CD4-positive, alpha-beta memory T cell (primary cell): Measurements from ENCODE around the gene ATP13A3. TPM values are rescaled to one million over a fixed set of nuclear protein-coding genes. Genes with fewer than 3 reads are reported as not detected.

Experiments
- CTCF ChIA-PET: fragments of 350-600 bp; sonication (Branson Sonifier 250); formaldehyde crosslinking; loops from one replicate; lab custom pipeline; 2021; ENCODE audit warnings: inconsistent platforms; ENCODE audit not compliant: partially characterized antibody; lab: Charles Lee
- POLR2A ChIA-PET: fragments of 350-600 bp; sonication (Branson Sonifier 250); formaldehyde crosslinking; loops from one replicate; lab custom pipeline; 2021; ENCODE audit not compliant: partially characterized antibody; lab: Charles Lee
- DNase-seq, 5 donors: peaks; one replicate each; pipeline versions ENCODE4 v3.0.0 to v3.0.0-alpha.2; 2020 to 2022; ENCODE audit warnings: mixed read lengths in 1 of 5
- H3K27ac ChIP-seq: one replicate; pipeline ENCODE4 v1.7.0; 2013; ENCODE audit warnings: low read depth, low read length
- H3K27me3 ChIP-seq: 2 replicates; pipeline ENCODE4 v1.7.0; 2013; ENCODE audit warnings: mild to moderate bottlenecking, low read length, moderate library complexity; ENCODE audit not compliant: insufficient read depth
- H3K36me3 ChIP-seq: 2 replicates; pipeline ENCODE4 v1.7.0; 2013; ENCODE audit warnings: mild to moderate bottlenecking, low read length, moderate library complexity; ENCODE audit not compliant: insufficient read depth
- H3K4me1 ChIP-seq: 2 replicates; pipeline ENCODE4 v1.7.0; 2013; ENCODE audit warnings: mild to moderate bottlenecking, low read length, moderate library complexity; ENCODE audit not compliant: insufficient read depth
- H3K4me3 ChIP-seq, 2 donors: one replicate each; pipeline ENCODE4 v1.7.0; 2013; ENCODE audit warnings: low read length in 2 of 2, mild to moderate bottlenecking in 1 of 2
- H3K9me3 ChIP-seq, 2 donors: one replicate each; pipeline ENCODE4 v1.7.0; 2013; ENCODE audit warnings: low read length in 2 of 2, control low read depth in 1 of 2; ENCODE audit not compliant: control insufficient read depth in 1 of 2
- H3K27ac Mint-ChIP-seq, 7 donors: one replicate each; pipeline ENCODE4 v1.8.0; 2020 to 2021; ENCODE audit warnings: mixed read lengths in 7 of 7, mild to moderate bottlenecking in 6 of 7, inconsistent platforms in 3 of 7, moderate library complexity in 3 of 7
- H3K27me3 Mint-ChIP-seq, 2 donors: one replicate each; pipeline ENCODE4 v1.8.0; 2020 to 2021; ENCODE audit warnings: mixed read lengths in 2 of 2
- H3K36me3 Mint-ChIP-seq, 2 donors: one replicate each; pipeline ENCODE4 v1.8.0; 2020 to 2021; ENCODE audit warnings: mixed read lengths in 2 of 2, inconsistent platforms in 1 of 2, mild to moderate bottlenecking in 1 of 2
- H3K4me1 Mint-ChIP-seq, 4 donors: one replicate each; pipeline ENCODE4 v1.8.0; 2020 to 2021; ENCODE audit warnings: mixed read lengths in 4 of 4, mild to moderate bottlenecking in 1 of 4
- H3K4me3 Mint-ChIP-seq, 8 donors: one replicate each; pipeline ENCODE4 v1.8.0; 2020 to 2021; ENCODE audit warnings: mixed read lengths in 8 of 8, mild to moderate bottlenecking in 7 of 8, moderate library complexity in 6 of 8, inconsistent platforms in 3 of 8
- H3K9me3 Mint-ChIP-seq, 8 donors: one replicate each; pipeline ENCODE4 v1.8.0; 2020 to 2021; ENCODE audit warnings: mixed read lengths in 8 of 8, mild to moderate bottlenecking in 5 of 8, inconsistent platforms in 3 of 8, moderate library complexity in 1 of 8
- intact Hi-C: fragments of 100-400 bp; cut with micrococcal nuclease; formaldehyde crosslinking; loops from one replicate; pipeline ENCODE4 v1.15.1; 2023
- polyA plus RNA-seq, 2 donors: library from polyadenylated mRNA; unstranded; fragments of 300-500 nt; fragmentation: Illumina TruSeq; gene quantifications; one replicate each; pipeline ENCODE4 v1.2.3, GENCODE V29; 2021
- total RNA-seq, 2 experiments: library from RNA; stranded (reverse); gene quantifications; one replicate each; pipeline ENCODE4 v1.2.3, GENCODE V29; 2021

The ATP13A3 gene
- total and polyA plus RNA-seq, 4 experiments from 2014 or later, result 6.7 to 62.7 (median 36.0) TPM

- no peaks in the 10 kb centered on the region for H3K9me3 ChIP-seq
Observed at GRCh38 chr3:194431554-194431953, 55.2 kb downstream of the ATP13A3 start.

GRCh38 chr3:194425399-194425798, 61.4 kb downstream of the ATP13A3 start:
- CTCF ChIA-PET, result no interaction called here
- H3K4me3 Mint-ChIP-seq, result no peak overlapping the region
- POLR2A ChIA-PET, result no interaction called here
- no peak for DNase-seq
- no peaks in the 10 kb centered on the region for H3K9me3 ChIP-seq
- peaks cover 43 to 68% of the 10 kb centered on the region in 2 donors for H3K36me3 Mint-ChIP-seq
- peaks cover 14% of the 10 kb centered on the region for H3K36me3 ChIP-seq
- no peaks in the 10 kb centered on the region for H3K4me1 Mint-ChIP-seq
- no peaks in the 10 kb centered on the region for H3K27me3 Mint-ChIP-seq
- no peaks in the 10 kb centered on the region for H3K9me3 Mint-ChIP-seq
- no peak overlapping the region for H3K4me3 ChIP-seq
- intact Hi-C loops, result no loop called here
- no peak overlapping the region for H3K27ac ChIP-seq
- peak overlapping the region in 1 of 7 donors; percentile 59 for H3K27ac Mint-ChIP-seq
- no peaks in the 10 kb centered on the region for H3K4me1 ChIP-seq
- no peaks in the 10 kb centered on the region for H3K27me3 ChIP-seq

More at GRCh38 chr3:194431554-194431953, 55.2 kb downstream of the ATP13A3 start:
- H3K4me3 Mint-ChIP-seq, result no peak overlapping the region
- no peaks in the 10 kb centered on the region for H3K4me1 Mint-ChIP-seq
- Histone ChIP-seq H3K36me3 (peaks cover 40% of the 10 kb centered on the region), H3K4me3 (no peak overlapping the region), H3K27ac (no peak overlapping the region), H3K4me1 (no peaks in the 10 kb centered on the region), H3K27me3 (no peaks in the 10 kb centered on the region)
- ChIA-PET CTCF (no interaction called here), POLR2A (no interaction called here)
- no peaks in the 10 kb centered on the region for H3K27me3 Mint-ChIP-seq
- H3K36me3 Mint-ChIP-seq, result peaks cover 56 to 72% of the 10 kb centered on the region in 2 donors
- intact Hi-C loops, result no loop called here
- H3K27ac Mint-ChIP-seq, result no peak overlapping the region
- no peak for DNase-seq
- H3K9me3 Mint-ChIP-seq, result no peaks in the 10 kb centered on the region

- H3K27ac ChIP-seq, result no peak overlapping the region
- H3K4me3 Mint-ChIP-seq, result no peak overlapping the region
- intact Hi-C loops, result no loop called here
- H3K9me3 Mint-ChIP-seq, result no peaks in the 10 kb centered on the region
- H3K27me3 Mint-ChIP-seq, result no peaks in the 10 kb centered on the region
- peak overlapping the region in 1 of 7 donors; percentile 70 for H3K27ac Mint-ChIP-seq
- CTCF ChIA-PET, result no interaction called here
- H3K27me3 ChIP-seq, result no peaks in the 10 kb centered on the region
- no peak overlapping the region for H3K4me3 ChIP-seq
- H3K4me1 ChIP-seq, result no peaks in the 10 kb centered on the region
- no peak for DNase-seq
- H3K9me3 ChIP-seq, result no peaks in the 10 kb centered on the region
- H3K4me1 Mint-ChIP-seq, result no peaks in the 10 kb centered on the region
- H3K36me3 ChIP-seq, result peaks cover 19% of the 10 kb centered on the region
- POLR2A ChIA-PET, result no interaction called here
- peaks cover 43 to 68% of the 10 kb centered on the region in 2 donors for H3K36me3 Mint-ChIP-seq
Observed at GRCh38 chr3:194424953-194425352, 61.8 kb downstream of the ATP13A3 start.

GRCh38 chr3:194424373-194424772, 62.4 kb downstream of the ATP13A3 start:
- H3K9me3 Mint-ChIP-seq, result no peaks in the 10 kb centered on the region
- Histone ChIP-seq H3K27me3 (no peaks in the 10 kb centered on the region), H3K36me3 (peaks cover 17% of the 10 kb centered on the region), H3K9me3 (no peaks in the 10 kb centered on the region), H3K4me1 (no peaks in the 10 kb centered on the region), H3K27ac (no peak overlapping the region), H3K4me3 (no peak overlapping the region)
- ChIA-PET POLR2A (no interaction called here), CTCF (no interaction called here)
- DNase-seq, result no peak
- no peaks in the 10 kb centered on the region for H3K4me1 Mint-ChIP-seq
- intact Hi-C loops, result no loop called here
- peaks cover 40 to 63% of the 10 kb centered on the region in 2 donors for H3K36me3 Mint-ChIP-seq
- H3K4me3 Mint-ChIP-seq, result no peak overlapping the region
- peak overlapping the region in 1 of 7 donors; percentile 22 for H3K27ac Mint-ChIP-seq
- H3K27me3 Mint-ChIP-seq, result no peaks in the 10 kb centered on the region

- H3K36me3 ChIP-seq, result peaks cover 24% of the 10 kb centered on the region
- ChIA-PET CTCF (no interaction called here), POLR2A (no interaction called here)
- H3K27me3 ChIP-seq, result no peaks in the 10 kb centered on the region
- Mint-ChIP-seq H3K9me3 (no peaks in the 10 kb centered on the region), H3K4me3 (no peak overlapping the region), H3K27me3 (no peaks in the 10 kb centered on the region), H3K36me3 (peaks cover 39 to 62% of the 10 kb centered on the region in 2 donors), H3K4me1 (no peaks in the 10 kb centered on the region), H3K27ac (no peak overlapping the region)
- no peak overlapping the region for H3K4me3 ChIP-seq
- no peak overlapping the region for H3K27ac ChIP-seq
- H3K4me1 ChIP-seq, result no peaks in the 10 kb centered on the region
- DNase-seq, result no peak
- intact Hi-C loops, result no loop called here
- no peaks in the 10 kb centered on the region for H3K9me3 ChIP-seq
Observed at GRCh38 chr3:194423317-194423716, 63.5 kb downstream of the ATP13A3 start.

- Mint-ChIP-seq H3K9me3 (no peaks in the 10 kb centered on the region), H3K4me3 (no peak overlapping the region), H3K27ac (no peak overlapping the region), H3K27me3 (no peaks in the 10 kb centered on the region), H3K36me3 (peaks cover 40 to 61% of the 10 kb centered on the region in 2 donors), H3K4me1 (no peaks in the 10 kb centered on the region)
- peaks cover 24% of the 10 kb centered on the region for H3K36me3 ChIP-seq
- no peak overlapping the region for H3K27ac ChIP-seq
- no peaks in the 10 kb centered on the region for H3K27me3 ChIP-seq
- H3K4me3 ChIP-seq, result no peak overlapping the region
- ChIA-PET CTCF (no interaction called here), POLR2A (no interaction called here)
- H3K4me1 ChIP-seq, result no peaks in the 10 kb centered on the region
- intact Hi-C loops, result no loop called here
- no peaks in the 10 kb centered on the region for H3K9me3 ChIP-seq
- DNase-seq, result no peak
Observed at GRCh38 chr3:194422188-194422587, 64.6 kb downstream of the ATP13A3 start.

GRCh38 chr3:194418671-194419070, 68.1 kb downstream of the ATP13A3 start:
- peak overlapping the region in 1 of 7 donors; percentile 60 for H3K27ac Mint-ChIP-seq
- H3K4me3 ChIP-seq, result no peak overlapping the region
- H3K9me3 ChIP-seq, result no peaks in the 10 kb centered on the region
- peaks cover 16% of the 10 kb centered on the region for H3K36me3 ChIP-seq
- POLR2A ChIA-PET, result no interaction called here
- no peaks in the 10 kb centered on the region for H3K4me1 ChIP-seq
- peaks cover 34 to 46% of the 10 kb centered on the region in 2 donors for H3K36me3 Mint-ChIP-seq
- H3K9me3 Mint-ChIP-seq, result no peaks in the 10 kb centered on the region
- no peak overlapping the region for H3K4me3 Mint-ChIP-seq
- no peaks in the 10 kb centered on the region for H3K4me1 Mint-ChIP-seq
- H3K27me3 Mint-ChIP-seq, result no peaks in the 10 kb centered on the region
- DNase-seq, result no peak
- H3K27me3 ChIP-seq, result no peaks in the 10 kb centered on the region
- CTCF ChIA-PET, result no interaction called here
- intact Hi-C loops, result no loop called here
- H3K27ac ChIP-seq, result no peak overlapping the region
